ENCODE data around the gene CPNE8. TPM values are rescaled to one million over a fixed set of nuclear protein-coding genes. Genes with fewer than 3 reads are reported as not detected.

CPNE8 gene
- total RNA-seq (2013; cell fraction: nucleolus; rRNA removed): 85.5 and 97.5 TPM in 2 replicates
- total RNA-seq (2014; rRNA removed) (15.5 and 20.2 TPM in 2 replicates), total RNA-seq (2014; rRNA removed; fragmentation: Illumina TruSeq; extraction: Trizol) (21.5 and 22.1 TPM in 2 replicates), total RNA-seq (2021) (17.0 and 18.8 TPM in 2 replicates), polyA plus RNA-seq (2011; rRNA removed) (38.4 and 54.0 TPM in 2 replicates), polyA plus RNA-seq (2014; fragmentation: Illumina TruSeq; extraction: Trizol) (15.3 and 20.8 TPM in 2 replicates), polyA plus RNA-seq (2014; fragmentation: Nextera tagmentation; extraction: Ambion mirVana) (10 to 100 TPM; 13.0 to 24.2 TPM), polyA plus RNA-seq (2014; rRNA removed) (9.9 and 11.3 TPM in 2 replicates), polyA plus RNA-seq (2016; fragmentation: Nextera tagmentation; extraction: Ambion mirVana) (10 to 100 TPM; 19.1 to 21.1 TPM), polyA minus RNA-seq (2011; rRNA and poly(A)+ RNA removed) (29.6 and 35.5 TPM in 2 replicates), Bru-seq, nascent RNA (percentile 86 among the genes with signal in this experiment), BruChase-seq, experiment 1, labeled RNA remaining after a 6-hour chase (percentile 73 among the genes with signal in this experiment), BruChase-seq, experiment 2, labeled RNA remaining after a 2-hour chase (percentile 75 among the genes with signal in this experiment)
- polyA plus RNA-seq (2011; ENCODE audit: low read depth): 4.8 TPM
- polyA plus RNA-seq (2011; cell fraction: cytosol; rRNA removed): 11.8 and 12.8 TPM in 2 replicates
- polyA plus RNA-seq (2011; cell fraction: nucleus; rRNA removed): 46.7 and 48.9 TPM in 2 replicates
- 8.3 and 9.2 TPM in 2 replicates for polyA plus RNA-seq (2012)
- polyA minus RNA-seq (2011; cell fraction: cytosol; rRNA and poly(A)+ RNA removed): 10.4 and 13.0 TPM in 2 replicates
- 55.9 and 96.4 TPM in 2 replicates for polyA minus RNA-seq (2011; cell fraction: nucleus; rRNA and poly(A)+ RNA removed)
- long read RNA-seq, experiment 1, partial matches to known transcripts: 8 of 29 reads
- long read RNA-seq, experiment 1, other reads (novel, unspliced or antisense): 20 of 29 reads
- long read RNA-seq, experiment 2, partial matches to known transcripts: 43 of 65 reads
- long read RNA-seq, experiment 2, other reads (novel, unspliced or antisense): 19 of 65 reads

- Histone ChIP-seq H3K79me2 (ENCODE audit: control insufficient read depth, insufficient read depth, low read length) (peaks cover 45% of the 10 kb centered on the region), H3K9ac (ENCODE audit: control insufficient read depth, insufficient read depth, low read length) (peak within 1 kb of the TSS; percentile 93), H3K9me3 (replicated peaks; ENCODE audit: control insufficient read depth, insufficient read depth, low read length) (no peaks in the 10 kb centered on the region), H3K4me3 (peak within 1 kb of the TSS; percentile 82), H2AFZ (ENCODE audit: control insufficient read depth, low read depth, low read length) (peak within 1 kb of the TSS; percentile 94), H3K27ac (ENCODE audit: control insufficient read depth, insufficient read depth) (peak within 1 kb of the TSS; percentile 95), H3K36me3 (ENCODE audit: control insufficient read depth in 2 of 2, insufficient read depth in 2 of 2, low read length in 1 of 2) (no peaks in the 10 kb centered on the region), H4K20me1 (ENCODE audit: control insufficient read depth, insufficient read depth) (no peaks in the 10 kb centered on the region), H3K27me3 (replicated peaks in 1 of 2; ENCODE audit: control insufficient read depth in 2 of 2, insufficient read depth in 2 of 2, low read length in 1 of 2) (no peaks in the 10 kb centered on the region), H3K4me1 (ENCODE audit: control insufficient read depth, insufficient read depth, low read length) (no peaks in the 10 kb centered on the region; the same call in 1 of the 2 replicates), H3K4me2 (ENCODE audit: control insufficient read depth, insufficient read depth) (peak within 1 kb of the TSS; percentile 92)
- ChIA-PET SMC1A (ENCODE audit: uncharacterized antibody, unreplicated experiment) (interaction anchor here (0.6 to 6.7 kb wide), 36 partner anchors 9 to 586 kb away, joined by 3 to 66 read pairs (median 4); no protein-coding TSS in a partner anchor), RAD21 (ENCODE audit: unreplicated experiment) (interaction anchor here (0.6 to 13.3 kb wide), 34 partner anchors 10 to 580 kb away, joined by 3 to 170 read pairs (median 5); no protein-coding TSS in a partner anchor), CTCF (interaction anchor here (0.6 to 8.2 kb wide), 33 partner anchors 9 to 769 kb away, joined by 3 to 68 read pairs (median 7); no protein-coding TSS in a partner anchor), POLR2A (interaction anchor here (0.6 to 5.0 kb wide), 11 partner anchors 10 to 555 kb away, joined by 3 to 36 read pairs (median 5); no protein-coding TSS in a partner anchor)
- WGBS (ENCODE audit: insufficient coverage, insufficient replicate concordance, low lambda C conversion rate, missing lambda C conversion rate): under 1% methylated on average over 38 of the region's 54 CpGs
- DNase-seq (ENCODE audit: low read depth, low spot score) (peak; percentile 48), ATAC-seq (peak; percentile 78), FAIRE-seq (no peak)
- BruUV-seq (replicated peaks): TSS peak; percentile 86
- intact Hi-C loops (cut with micrococcal nuclease; ENCODE audit: unreplicated experiment) (loop anchor here (1.0 to 10.0 kb wide), 8 partner anchors 27 to 709 kb away; partner anchors contain the start of gene ABCD2), in situ Hi-C loops (cut with MboI) (loop anchor here (5.0 to 25.0 kb wide), 3 partner anchors 218 to 771 kb away; no protein-coding TSS in a partner anchor)
- TF ChIP-seq CEBPB (IDR thresholded peaks at IDR 0.05; ENCODE audit: borderline replicate concordance in 1 of 2, low read depth in 2 of 2, low read length in 2 of 2): no peak
- TF ChIP-seq NFIC (IDR thresholded peaks at IDR 0.05; ENCODE audit: low read depth, low read length): no peak
- TF ChIP-seq ATF3 (IDR thresholded peaks at IDR 0.05; ENCODE audit: borderline replicate concordance, extremely low read depth, low read depth, low read length): no peak
- TF ChIP-seq BCLAF1 (IDR thresholded peaks at IDR 0.05): no peak
- no peak for TF ChIP-seq ASH2L (IDR thresholded peaks at IDR 0.05; ENCODE audit: borderline replicate concordance, low read depth)
- TF ChIP-seq ELK1 (IDR thresholded peaks at IDR 0.05; ENCODE audit: low read depth, low read length): no peak
- peak in 1 of 2 experiments; percentile 38; a peak in 1 of 4 replicates for TF ChIP-seq IKZF2 (IDR thresholded peaks at IDR 0.05)
- TF ChIP-seq STAT3 (IDR thresholded peaks at IDR 0.05; ENCODE audit: low read depth, low read length): no peak
- TF ChIP-seq ATF7 (IDR thresholded peaks at IDR 0.05; ENCODE audit: low read depth): no peak
These were observed at the start of gene CPNE8 for GRCh38 chr12:38905480-38906351. CPNE8 (minus strand) TSS chr12:38905591; CDS start chr12:38905534, 57 bp downstream.
